ENCODE results near the gene TEX29.

- TF ChIP-seq KHSRP (IDR thresholded peaks at IDR 0.05) (no peak), RFX1 (IDR thresholded peaks at IDR 0.05) (no peak), TBP (optimal IDR thresholded peaks at IDR 0.05; ENCODE audit: low read depth, low read length) (no peak), EZH2 (IDR thresholded peaks at IDR 0.05; ENCODE audit: borderline replicate concordance, low read depth, low read length) (no peak)
Observed at GRCh38 chr13:111317571-111318345, 2.7 kb upstream of the TEX29 start.

Data from K562 (cell line).